Measurements from ENCODE around the gene C1orf159. TPM values are rescaled to one million over a fixed set of nuclear protein-coding genes. Genes with fewer than 3 reads are reported as not detected.

The C1orf159 gene
- total and polyA plus RNA-seq, 9 of the 15 experiments (the other 6 are each of a cell fraction or from before 2014, with no cell fraction given): 0.28 to 54.9 (median 10.6) TPM

GRCh38 chr1:1157426-1157913, 41.6 kb upstream of the C1orf159 start (continued):
- TF ChIP-seq ID3 (CRISPR knock-in tag; IDR thresholded peaks at IDR 0.05): no peak
- TF ChIP-seq ID3 (tag; IDR thresholded peaks at IDR 0.05): peak; percentile 82
- TF ChIP-seq HLTF (IDR thresholded peaks at IDR 0.05): peak; percentile 17; the same call in 1 of the 2 replicates
- TF ChIP-seq JUND (IDR thresholded peaks at IDR 0.05; ENCODE audit: borderline replicate concordance, low read depth, low read length): peak; percentile 35; the same call in 1 of the 2 replicates
- TF ChIP-seq JUND (tag; IDR thresholded peaks at IDR 0.05; ENCODE audit: borderline replicate concordance, low read depth, low read length): no peak
- no peak for TF ChIP-seq ZNF561 (CRISPR knock-in tag; conservative IDR thresholded peaks at IDR 0.05)
- TF ChIP-seq ZNF41 (CRISPR knock-in tag; conservative IDR thresholded peaks at IDR 0.05): 0 out of 2 replicates have a peak, but pooled peaks have one; percentile 4
- TF ChIP-seq POLR2AphosphoS5 (IDR thresholded peaks at IDR 0.05; ENCODE audit: control insufficient read depth, insufficient read depth, low read depth, low read length): peak; percentile 75
- TF ChIP-seq TAF1 (IDR thresholded peaks at IDR 0.05; ENCODE audit: control insufficient read depth, extremely low read depth, insufficient read depth, low read length, severe bottlenecking): peak; percentile 72
- peak in 1 of 2 experiments; percentile 66; a peak in 1 of 4 replicates for TF ChIP-seq KDM4B (IDR thresholded peaks at IDR 0.05; ENCODE audit: borderline replicate concordance in 2 of 2, low read depth in 1 of 2)
- peak; percentile 88 for TF ChIP-seq POLR2A (conservative IDR thresholded peaks at IDR 0.05)
- TF ChIP-seq ZNF165 (CRISPR knock-in tag; IDR thresholded peaks at IDR 0.05; ENCODE audit: borderline replicate concordance): 0 out of 2 replicates have a peak, but pooled peaks have one; percentile 29
- TF ChIP-seq PBX2 (CRISPR knock-in tag; IDR thresholded peaks at IDR 0.05; ENCODE audit: low read depth): no peak
- TF ChIP-seq PBX2 (tag; conservative IDR thresholded peaks at IDR 0.05; ENCODE audit: low read depth): no peak
- peak in 1 of 2 experiments; percentile 44; a peak in 1 of 4 replicates for TF ChIP-seq MNT (conservative IDR thresholded peaks at IDR 0.05)
- TF ChIP-seq ZNF79 (CRISPR knock-in tag; IDR thresholded peaks at IDR 0.05; ENCODE audit: low read depth): no peak
- peak; percentile 28 for TF ChIP-seq CCNT2 (IDR thresholded peaks at IDR 0.05; ENCODE audit: borderline replicate concordance, extremely low read depth, insufficient read length, low read depth, low read length)
- 0 out of 2 replicates have a peak, but pooled peaks have one; percentile 67 for TF ChIP-seq PATZ1 (CRISPR knock-in tag; IDR thresholded peaks at IDR 0.05; ENCODE audit: borderline replicate concordance)
- 0 out of 2 replicates have a peak, but pooled peaks have one; percentile 43 for TF ChIP-seq SREBF1 (IDR thresholded peaks at IDR 0.05; ENCODE audit: borderline replicate concordance, low read depth, low read length)
- no peak for TF ChIP-seq HDAC6 (IDR thresholded peaks at IDR 0.05; ENCODE audit: low read depth, low read length)
- TF ChIP-seq CXXC5 (CRISPR knock-in tag; IDR thresholded peaks at IDR 0.05): peak; percentile 54
- 0 out of 2 replicates have a peak, but pooled peaks have one; percentile 25 for TF ChIP-seq EP300 (IDR thresholded peaks at IDR 0.05; ENCODE audit: low read length)
